GM12878 (cell line): ENCODE results near the gene TNFRSF8. TPM values are rescaled to one million over a fixed set of nuclear protein-coding genes. Genes with fewer than 3 reads are reported as not detected.

Experiments
- BCL11A ChIP-seq: IDR thresholded peaks from 2 replicates; pipeline ENCODE4 v1.6.1; 2011; ENCODE audit warnings: low read depth, low read length
- CHD1 ChIP-seq: IDR thresholded peaks from 2 replicates; pipeline ENCODE4 v1.6.1; 2012; ENCODE audit warnings: low read depth, low read length, improper control_type of control experiment
- CTCF ChIP-seq, 3 experiments: IDR thresholded peaks in 2 of 3; conservative IDR thresholded peaks in 1 of 3; 2 replicates each; pipeline ENCODE4 v1.5.1; 2011; ENCODE audit warnings: low read depth in 3 of 3, low read length in 3 of 3, mild to moderate bottlenecking in 3 of 3, control low read depth in 2 of 3, moderate library complexity in 2 of 3, inconsistent platforms in 1 of 3, mixed read lengths in 1 of 3; ENCODE audit not compliant: control insufficient read depth in 2 of 3, insufficient read depth in 1 of 3; ENCODE audit errors: extremely low read depth in 1 of 3
- HSF1 ChIP-seq: fragments of 150-350 bp; IDR thresholded peaks from 2 replicates; pipeline ENCODE4 v1.6.1; 2014; ENCODE audit warnings: mild to moderate bottlenecking, low read depth, low read length
- MTA3 ChIP-seq: IDR thresholded peaks from 2 replicates; pipeline ENCODE4 v1.6.1; 2012; ENCODE audit warnings: low read length, inconsistent platforms, borderline replicate concordance
- MYB ChIP-seq: fragments of 150-350 bp; IDR thresholded peaks from 2 replicates; pipeline ENCODE4 v1.6.1; 2014; ENCODE audit warnings: mild to moderate bottlenecking, low read depth, low read length, borderline replicate concordance
- NBN ChIP-seq: fragments of 450-650 bp; IDR thresholded peaks from 2 replicates; pipeline ENCODE4 v1.6.1; 2016
- PAX5 ChIP-seq: IDR thresholded peaks from 2 replicates; pipeline ENCODE4 v1.6.1; 2011; ENCODE audit warnings: low read depth, low read length, borderline replicate concordance
- ZBTB4 ChIP-seq: fragments of 450-650 bp; formaldehyde crosslinking; IDR thresholded peaks from 2 replicates; pipeline ENCODE4 v1.4.0; 2022; ENCODE audit warnings: mild to moderate bottlenecking, moderate library complexity
- ZSCAN29 ChIP-seq: fragments of 450-650 bp; IDR thresholded peaks from 2 replicates; pipeline ENCODE4 v1.6.1; 2017; ENCODE audit warnings: mild to moderate bottlenecking, moderate library complexity
- polyA plus RNA-seq, 11 experiments: library from polyadenylated mRNA; depleted of rRNA in 4 of 11; unstranded in 6 of 11; stranded (reverse) in 5 of 11; fragments of >200 nt; fragmentation: Nextera tagmentation in 4 of 11; fragmentation: Illumina TruSeq in 1 of 11; extraction: Ambion mirVana in 4 of 11; extraction: Trizol in 1 of 11; gene quantifications; 1 replicate in 1 of 11; 2 replicates in 10 of 11; pipeline versions ENCODE4 v1.2.1 to v1.2.3, GENCODE V29; 2011 to 2016; ENCODE audit warnings: inconsistent platforms in 2 of 11, missing spikeins in 2 of 11, low read depth in 1 of 11
- total RNA-seq, 4 experiments: library from RNA; depleted of rRNA in 3 of 4; stranded (reverse); fragments of >200 nt in 3 of 4; fragmentation: Illumina TruSeq in 1 of 4; extraction: Trizol in 1 of 4; gene quantifications; 2 replicates each; pipeline versions ENCODE4 v1.2.1 to v1.2.3, GENCODE V29; 2013 to 2021
- TF ChIP-seq, protein P1 (sequence below): IDR thresholded peaks from 2 replicates; pipeline ENCODE4 v1.6.1; 2012; ENCODE audit warnings: low read depth, low read length, improper control_type of control experiment
- TF ChIP-seq, protein P2 (sequence below): fragments of 450-650 bp; conservative IDR thresholded peaks from 2 replicates; pipeline ENCODE4 v1.6.1; 2017; ENCODE audit warnings: mild to moderate bottlenecking, moderate library complexity
- TF ChIP-seq, protein P3 (sequence below): IDR thresholded peaks from 2 replicates; pipeline ENCODE4 v1.6.1; 2012; ENCODE audit warnings: mild to moderate bottlenecking, low read depth, low read length

The TNFRSF8 gene
- total and polyA plus RNA-seq, 10 of the 15 experiments (the other 5 are each of a cell fraction or from before 2014, with no cell fraction given): 9.8 to 114 (median 58.8) TPM

- TF ChIP-seq, protein P1, sequence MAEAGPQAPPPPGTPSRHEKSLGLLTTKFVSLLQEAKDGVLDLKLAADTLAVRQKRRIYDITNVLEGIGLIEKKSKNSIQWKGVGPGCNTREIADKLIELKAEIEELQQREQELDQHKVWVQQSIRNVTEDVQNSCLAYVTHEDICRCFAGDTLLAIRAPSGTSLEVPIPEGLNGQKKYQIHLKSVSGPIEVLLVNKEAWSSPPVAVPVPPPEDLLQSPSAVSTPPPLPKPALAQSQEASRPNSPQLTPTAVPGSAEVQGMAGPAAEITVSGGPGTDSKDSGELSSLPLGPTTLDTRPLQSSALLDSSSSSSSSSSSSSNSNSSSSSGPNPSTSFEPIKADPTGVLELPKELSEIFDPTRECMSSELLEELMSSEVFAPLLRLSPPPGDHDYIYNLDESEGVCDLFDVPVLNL: no peak
- TF ChIP-seq CTCF (IDR thresholded peaks at IDR 0.05 in 2 of 3, conservative IDR thresholded peaks at IDR 0.05 in 1 of 3; ENCODE audit: control insufficient read depth in 2 of 3, extremely low read depth in 1 of 3, insufficient read depth in 1 of 3, low read depth in 3 of 3, low read length in 3 of 3) (no peak), PAX5 (peak; percentile 50; the same call in 1 of the 2 replicates), CHD1 (no peak), ZSCAN29 (no peak), ZBTB4 (CRISPR knock-in tag) (no peak), HSF1 (no peak), BCL11A (no peak), MYB (no peak), MTA3 (no peak), NBN (no peak)
- TF ChIP-seq, protein P2, sequence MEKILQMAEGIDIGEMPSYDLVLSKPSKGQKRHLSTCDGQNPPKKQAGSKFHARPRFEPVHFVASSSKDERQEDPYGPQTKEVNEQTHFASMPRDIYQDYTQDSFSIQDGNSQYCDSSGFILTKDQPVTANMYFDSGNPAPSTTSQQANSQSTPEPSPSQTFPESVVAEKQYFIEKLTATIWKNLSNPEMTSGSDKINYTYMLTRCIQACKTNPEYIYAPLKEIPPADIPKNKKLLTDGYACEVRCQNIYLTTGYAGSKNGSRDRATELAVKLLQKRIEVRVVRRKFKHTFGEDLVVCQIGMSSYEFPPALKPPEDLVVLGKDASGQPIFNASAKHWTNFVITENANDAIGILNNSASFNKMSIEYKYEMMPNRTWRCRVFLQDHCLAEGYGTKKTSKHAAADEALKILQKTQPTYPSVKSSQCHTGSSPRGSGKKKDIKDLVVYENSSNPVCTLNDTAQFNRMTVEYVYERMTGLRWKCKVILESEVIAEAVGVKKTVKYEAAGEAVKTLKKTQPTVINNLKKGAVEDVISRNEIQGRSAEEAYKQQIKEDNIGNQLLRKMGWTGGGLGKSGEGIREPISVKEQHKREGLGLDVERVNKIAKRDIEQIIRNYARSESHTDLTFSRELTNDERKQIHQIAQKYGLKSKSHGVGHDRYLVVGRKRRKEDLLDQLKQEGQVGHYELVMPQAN: no peak
- TF ChIP-seq, protein P3, sequence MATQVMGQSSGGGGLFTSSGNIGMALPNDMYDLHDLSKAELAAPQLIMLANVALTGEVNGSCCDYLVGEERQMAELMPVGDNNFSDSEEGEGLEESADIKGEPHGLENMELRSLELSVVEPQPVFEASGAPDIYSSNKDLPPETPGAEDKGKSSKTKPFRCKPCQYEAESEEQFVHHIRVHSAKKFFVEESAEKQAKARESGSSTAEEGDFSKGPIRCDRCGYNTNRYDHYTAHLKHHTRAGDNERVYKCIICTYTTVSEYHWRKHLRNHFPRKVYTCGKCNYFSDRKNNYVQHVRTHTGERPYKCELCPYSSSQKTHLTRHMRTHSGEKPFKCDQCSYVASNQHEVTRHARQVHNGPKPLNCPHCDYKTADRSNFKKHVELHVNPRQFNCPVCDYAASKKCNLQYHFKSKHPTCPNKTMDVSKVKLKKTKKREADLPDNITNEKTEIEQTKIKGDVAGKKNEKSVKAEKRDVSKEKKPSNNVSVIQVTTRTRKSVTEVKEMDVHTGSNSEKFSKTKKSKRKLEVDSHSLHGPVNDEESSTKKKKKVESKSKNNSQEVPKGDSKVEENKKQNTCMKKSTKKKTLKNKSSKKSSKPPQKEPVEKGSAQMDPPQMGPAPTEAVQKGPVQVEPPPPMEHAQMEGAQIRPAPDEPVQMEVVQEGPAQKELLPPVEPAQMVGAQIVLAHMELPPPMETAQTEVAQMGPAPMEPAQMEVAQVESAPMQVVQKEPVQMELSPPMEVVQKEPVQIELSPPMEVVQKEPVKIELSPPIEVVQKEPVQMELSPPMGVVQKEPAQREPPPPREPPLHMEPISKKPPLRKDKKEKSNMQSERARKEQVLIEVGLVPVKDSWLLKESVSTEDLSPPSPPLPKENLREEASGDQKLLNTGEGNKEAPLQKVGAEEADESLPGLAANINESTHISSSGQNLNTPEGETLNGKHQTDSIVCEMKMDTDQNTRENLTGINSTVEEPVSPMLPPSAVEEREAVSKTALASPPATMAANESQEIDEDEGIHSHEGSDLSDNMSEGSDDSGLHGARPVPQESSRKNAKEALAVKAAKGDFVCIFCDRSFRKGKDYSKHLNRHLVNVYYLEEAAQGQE: no peak
Observed at GRCh38 chr1:12057382-12057781, 5.7 kb upstream of the TNFRSF8 start (continued).
